MCF 10A (cell line): ENCODE results near the gene SLC9A1. TPM values are rescaled to one million over a fixed set of nuclear protein-coding genes. Genes with fewer than 3 reads are reported as not detected.
"Not testable (repeated sequence)": the region's sequence is repeated elsewhere in the genome, so short reads cannot be mapped to it uniquely, and the experiment has no call there.

Source experiments
- BruUV-seq: library from RNA; stranded (reverse); fragments of 400-500 nt; replicated peaks from 2 replicates; lab custom pipeline; 2021; lab: Mats Ljungman, UMichigan
- CTCF ChIA-PET: fragments of 300-600 bp; sonication (Branson Sonifier 250); formaldehyde crosslinking; extraction: SDS; loops from one replicate; lab custom pipeline; 2021; ENCODE audit warnings: antibody characterized with exemption, inconsistent platforms; lab: Yijun Ruan, JAX
- POLR2A ChIA-PET: fragments of 300-600, 350-650 bp; sonication (Branson Sonifier 250); formaldehyde crosslinking; extraction: SDS; loops from one replicate; lab custom pipeline; 2020; ENCODE audit warnings: antibody characterized with exemption, inconsistent platforms; lab: Yijun Ruan, JAX
- DNase-seq: peaks from one replicate; pipeline ENCODE4 v3.0.0-alpha.2; 2018; ENCODE audit not compliant: unreplicated experiment
- H3K27ac Mint-ChIP-seq: one replicate; pipeline ENCODE4 v1.8.0; 2022; ENCODE audit warnings: mild to moderate bottlenecking, low read depth, mixed read lengths; ENCODE audit not compliant: unreplicated experiment
- H3K27me3 Mint-ChIP-seq: one replicate; pipeline ENCODE4 v1.8.0; 2022; ENCODE audit warnings: mixed read lengths; ENCODE audit not compliant: insufficient read depth, unreplicated experiment
- H3K36me3 Mint-ChIP-seq: one replicate; pipeline ENCODE4 v1.8.0; 2022; ENCODE audit warnings: mild to moderate bottlenecking, moderate library complexity, mixed read lengths; ENCODE audit not compliant: insufficient read depth, unreplicated experiment
- H3K4me1 Mint-ChIP-seq: one replicate; pipeline ENCODE4 v1.8.0; 2022; ENCODE audit warnings: mixed read lengths; ENCODE audit not compliant: insufficient read depth, unreplicated experiment
- H3K4me3 Mint-ChIP-seq: one replicate; pipeline ENCODE4 v1.8.0; 2022; ENCODE audit warnings: mild to moderate bottlenecking, moderate library complexity, mixed read lengths; ENCODE audit not compliant: unreplicated experiment
- H3K9me3 Mint-ChIP-seq: one replicate; pipeline ENCODE4 v1.8.0; 2022; ENCODE audit warnings: mixed read lengths; ENCODE audit not compliant: unreplicated experiment
- CTCF ChIP-seq: fragments of 200-600 bp; IDR thresholded peaks from one replicate; pipeline ENCODE4 v1.8.0; 2022; ENCODE audit warnings: antibody characterized with exemption, mild to moderate bottlenecking; ENCODE audit not compliant: unreplicated experiment
- intact Hi-C: fragments of 100-400 bp; cut with micrococcal nuclease; formaldehyde crosslinking; loops from 2 replicates; pipeline ENCODE4 v1.14.1; 2022
- total RNA-seq: library from RNA; stranded (reverse); gene quantifications from 2 replicates; pipeline ENCODE4 v1.2.3, GENCODE V29; 2022

The SLC9A1 gene
- total RNA-seq, 1 experiment from 2014 or later, result 88.8 TPM

GRCh38 chr1:27179379-27179778, 24.5 kb upstream of the SLC9A1 start:
- ChIA-PET POLR2A (interaction anchor here (0.7 to 2.4 kb wide), 9 partner anchors 13 to 79 kb away, joined by 3 to 7 read pairs (median 4); partner anchors contain the start of gene SLC9A1), CTCF (interaction anchor here (0.6 to 1.1 kb wide), 2 partner anchors 18 to 27 kb away, joined by 3 to 6 read pairs; no protein-coding TSS in a partner anchor)
- Mint-ChIP-seq H3K9me3 (no peaks in the 10 kb centered on the region), H3K27me3 (no peaks in the 10 kb centered on the region), H3K4me1 (peaks cover 6% of the 10 kb centered on the region), H3K4me3 (no peak overlapping the region), H3K27ac (no peak overlapping the region), H3K36me3 (peaks cover 12% of the 10 kb centered on the region)
- intact Hi-C loops, result no loop called here
- DNase-seq, result peak; percentile 56
- BruUV-seq, result no TSS peak
- TF ChIP-seq CTCF, result no peak

- no peak for DNase-seq
- no peak overlapping the region for H3K27ac Mint-ChIP-seq
- BruUV-seq, result no TSS peak
- no peaks in the 10 kb centered on the region for H3K9me3 Mint-ChIP-seq
- ChIA-PET CTCF (no interaction called here), POLR2A (no interaction called here)
- peaks cover 6% of the 10 kb centered on the region for H3K36me3 Mint-ChIP-seq
- intact Hi-C loops, result no loop called here
- TF ChIP-seq CTCF, result no peak
- H3K4me1 Mint-ChIP-seq, result peaks cover 6% of the 10 kb centered on the region
- H3K4me3 Mint-ChIP-seq, result no peak overlapping the region
- no peaks in the 10 kb centered on the region for H3K27me3 Mint-ChIP-seq
Measured at GRCh38 chr1:27176954-27177353, 22.0 kb upstream of the SLC9A1 start.

- intact Hi-C loops, result no loop called here
- H3K36me3 Mint-ChIP-seq, result peaks cover 6% of the 10 kb centered on the region
- CTCF ChIA-PET, result interaction anchor here (1.0 to 1.1 kb wide), 2 partner anchors 24 to 74 kb away, joined by 3 read pairs; no protein-coding TSS in a partner anchor
- H3K9me3 Mint-ChIP-seq, result no peaks in the 10 kb centered on the region
- POLR2A ChIA-PET, result no interaction called here
- H3K4me1 Mint-ChIP-seq, result peaks cover 6% of the 10 kb centered on the region
- H3K27me3 Mint-ChIP-seq, result no peaks in the 10 kb centered on the region
- no peak overlapping the region for H3K4me3 Mint-ChIP-seq
- no TSS peak for BruUV-seq
- DNase-seq, result no peak
- no peak for TF ChIP-seq CTCF
- H3K27ac Mint-ChIP-seq, result no peak overlapping the region
Measured at GRCh38 chr1:27176323-27176722, 21.4 kb upstream of the SLC9A1 start.

- H3K4me3 Mint-ChIP-seq, result not testable (repeated sequence)
Measured at GRCh38 chr1:27172992-27173391, 18.1 kb upstream of the SLC9A1 start.

More at GRCh38 chr1:27172992-27173391, 18.1 kb upstream of the SLC9A1 start:
- H3K4me1 Mint-ChIP-seq, CTCF ChIA-PET, DNase-seq, intact Hi-C loops, BruUV-seq, H3K27me3 Mint-ChIP-seq, H3K36me3 Mint-ChIP-seq, H3K9me3 Mint-ChIP-seq, POLR2A ChIA-PET, H3K27ac Mint-ChIP-seq: not testable (repeated sequence)
